A549 (cell line): Measurements from ENCODE around the gene MAGEA9B. TPM values are rescaled to one million over a fixed set of nuclear protein-coding genes. Genes with fewer than 3 reads are reported as not detected.
"Not testable (repeated sequence)": the region's sequence is repeated elsewhere in the genome, so short reads cannot be mapped to it uniquely, and the experiment has no call there.

Source experiments
- ATAC-seq, 2 experiments: fragments of 200-7000 bp in 1 of 2; fragments of >200 bp in 1 of 2; cut with Nextera tagmentation in 1 of 2; cut with Tn5 transposase in 1 of 2; 3 replicates each; pipeline versions ENCODE4 v1.8.0 to v1.9.1; 2018 to 2020; ENCODE audit warnings: mild to moderate bottlenecking in 1 of 2, moderate library complexity in 1 of 2
- CTCF ChIA-PET: fragments of 300-600 bp; sonication (Branson Sonifier 250); formaldehyde crosslinking; extraction: SDS; loops from one replicate; lab custom pipeline; 2021; ENCODE audit warnings: antibody characterized with exemption, inconsistent platforms; lab: Yijun Ruan, JAX
- POLR2A ChIA-PET: fragments of 350-600 bp; formaldehyde crosslinking; extraction: SDS; loops from one replicate; lab custom pipeline; 2021; ENCODE audit warnings: antibody characterized with exemption, inconsistent platforms; lab: Yijun Ruan, JAX
- DNase-seq, 2 experiments: peaks; one replicate each; pipeline versions ENCODE4 v3.0.0 to v3.0.0-alpha.2; 2011 to 2016; ENCODE audit warnings: low read depth in 1 of 2, low spot score in 1 of 2
- FAIRE-seq: peaks from 2 replicates; lab custom pipeline; 2011; peaks lifted over from hg19 to GRCh38; lab: Jason Lieb, UNC
- H3K27ac ChIP-seq, 2 experiments: fragments of >200 bp; sonication (Bioruptor Twin); formaldehyde crosslinking; 3 replicates each; pipeline ENCODE4 v1.5.1; 2016 to 2017
- H3K4me1 ChIP-seq: fragments of >200 bp; sonication (Bioruptor Twin); formaldehyde crosslinking; 3 replicates; pipeline ENCODE4 v1.6.1; 2016
- H3K4me2 ChIP-seq: fragments of >200 bp; sonication (Bioruptor Twin); formaldehyde crosslinking; 3 replicates; pipeline ENCODE4 v1.6.1; 2016
- H3K4me3 ChIP-seq: fragments of >200 bp; sonication (Bioruptor Twin); formaldehyde crosslinking; 3 replicates; pipeline ENCODE4 v1.5.1; 2016
- H3K9me3 ChIP-seq: fragments of >200 bp; sonication (Bioruptor Twin); formaldehyde crosslinking; 3 replicates; pipeline ENCODE4 v1.6.1; 2016
- ATOH8 ChIP-seq: fragments of 250-450 bp; sonication (Bioruptor Pico); IDR thresholded peaks from 2 replicates; pipeline ENCODE4 v1.5.0; 2020; ENCODE audit warnings: low read depth, mild to moderate bottlenecking, moderate library complexity
- BCL3 ChIP-seq: fragments of >200 bp; sonication (Bioruptor Twin); formaldehyde crosslinking; IDR thresholded peaks from 3 replicates; pipeline ENCODE4 v1.6.1; 2016
- BHLHE40 ChIP-seq: IDR thresholded peaks from 2 replicates; pipeline ENCODE4 v1.6.1; 2012; ENCODE audit warnings: low read depth, low read length, inconsistent platforms
- FOSL2 ChIP-seq, 2 experiments: fragments of 450-650 bp in 1 of 2; fragments of >200 bp in 1 of 2; sonication (Bioruptor Twin) in 1 of 2; formaldehyde crosslinking; IDR thresholded peaks; 2 replicates each; pipeline versions ENCODE4 v1.5.0 to v1.6.1; 2016 to 2020; ENCODE audit warnings: mild to moderate bottlenecking in 1 of 2, moderate library complexity in 1 of 2
- FOXS1 ChIP-seq: fragments of 250-450 bp; sonication (Bioruptor Pico); IDR thresholded peaks from 2 replicates; pipeline ENCODE4 v1.5.0; 2020; ENCODE audit warnings: mild to moderate bottlenecking, moderate library complexity
- HDAC2 ChIP-seq: fragments of 200-600 bp; sonication (generic); IDR thresholded peaks from 2 replicates; pipeline ENCODE4 v1.6.1; 2016
- HOXA7 ChIP-seq: fragments of 250-450 bp; sonication (Bioruptor Pico); IDR thresholded peaks from 2 replicates; pipeline ENCODE4 v1.5.0; 2020; ENCODE audit warnings: mild to moderate bottlenecking, moderate library complexity
- HOXB13 ChIP-seq: fragments of 250-450 bp; sonication (Bioruptor Pico); IDR thresholded peaks from 2 replicates; pipeline ENCODE4 v1.5.0; 2020; ENCODE audit warnings: low read depth, mild to moderate bottlenecking, moderate library complexity
- HOXB5 ChIP-seq: fragments of 250-450 bp; sonication (Bioruptor Pico); IDR thresholded peaks from 2 replicates; pipeline ENCODE4 v1.5.0; 2020; ENCODE audit warnings: mild to moderate bottlenecking, moderate library complexity
- JUNB ChIP-seq: fragments of >200 bp; sonication (Bioruptor Twin); formaldehyde crosslinking; IDR thresholded peaks from 2 replicates; pipeline ENCODE4 v1.6.1; 2016
- KDM1A ChIP-seq: fragments of 200-600 bp; sonication (generic); IDR thresholded peaks from 2 replicates; pipeline ENCODE4 v1.6.1; 2016; ENCODE audit warnings: low read depth, mild to moderate bottlenecking
- MAFK ChIP-seq: fragments of 450-650 bp; IDR thresholded peaks from 2 replicates; pipeline ENCODE4 v1.6.1; 2014; ENCODE audit not compliant: partially characterized antibody
- PHF8 ChIP-seq: fragments of 200-600 bp; sonication (generic); IDR thresholded peaks from 2 replicates; pipeline ENCODE4 v1.6.1; 2016; ENCODE audit warnings: low read depth, mild to moderate bottlenecking, antibody characterized with exemption, moderate library complexity, borderline replicate concordance
- RARB ChIP-seq: fragments of 250-450 bp; sonication (Bioruptor Pico); IDR thresholded peaks from 2 replicates; pipeline ENCODE4 v1.8.0; 2021; ENCODE audit warnings: mild to moderate bottlenecking, moderate library complexity
- REST ChIP-seq: fragments of 200-600 bp; sonication (generic); IDR thresholded peaks from 2 replicates; pipeline ENCODE4 v1.6.1; 2016; ENCODE audit warnings: antibody characterized with exemption, mild to moderate bottlenecking, moderate library complexity
- RNF2 ChIP-seq: fragments of 200-600 bp; sonication (generic); IDR thresholded peaks from 2 replicates; pipeline ENCODE4 v1.6.1; 2016; ENCODE audit warnings: low read depth, mild to moderate bottlenecking, antibody characterized with exemption, moderate library complexity, borderline replicate concordance
- SMC3 ChIP-seq: fragments of >200 bp; sonication (Bioruptor Twin); formaldehyde crosslinking; IDR thresholded peaks from 3 replicates; pipeline ENCODE4 v1.6.1; 2018; ENCODE audit warnings: inconsistent platforms
- TP53 ChIP-seq: fragments of 250-450 bp; sonication (Bioruptor Pico); IDR thresholded peaks from 2 replicates; pipeline ENCODE4 v1.5.0; 2021; ENCODE audit warnings: mild to moderate bottlenecking, moderate library complexity
- USF2 ChIP-seq: fragments of 450-650 bp; IDR thresholded peaks from 2 replicates; pipeline ENCODE4 v1.6.1; 2014; ENCODE audit warnings: antibody characterized with exemption
- ZFP36 ChIP-seq: fragments of 450-650 bp; IDR thresholded peaks from 2 replicates; pipeline ENCODE4 v1.6.1; 2014; ENCODE audit warnings: borderline replicate concordance; ENCODE audit not compliant: partially characterized antibody
- ZSCAN20 ChIP-seq: fragments of 250-450 bp; sonication (Bioruptor Pico); IDR thresholded peaks from 2 replicates; pipeline ENCODE4 v1.8.0; 2022; ENCODE audit warnings: mild to moderate bottlenecking, moderate library complexity
- WGBS: methylation state at CpG from one replicate; pipeline ENCODE4 v1.1.6; 2017; ENCODE audit errors: missing lambda C conversion rate; 5-methylcytosine and 5-hydroxymethylcytosine counted together
- polyA plus RNA-seq, 4 experiments: library from polyadenylated mRNA; depleted of rRNA in 3 of 4; stranded (reverse); fragments of >200 nt; fragmentation: RNase III in 1 of 4; extraction: RNeasy Plus Mini Kit Qiagen cat#74134 plus additional on column Dnase treatment in 1 of 4; gene quantifications; 2 replicates in 3 of 4; 3 replicates in 1 of 4; pipeline ENCODE4 v1.2.3, GENCODE V29; 2011 to 2017

Gene MAGEA9B
- polyA plus RNA-seq, 2 of the 4 experiments (the other 2 are of a cell fraction) = 0.08 TPM; not detected in 1

GRCh38 chrX:149610511-149610910 is 23.3 kb upstream of the MAGEA9B start:
- CTCF ChIA-PET = no interaction called here
- POLR2A ChIA-PET = no interaction called here
- ATAC-seq (no peak), FAIRE-seq (no peak), DNase-seq (no peak)
- WGBS = 83% methylated on average over 5 of the region's 5 CpGs
- H3K4me1 ChIP-seq = no peaks in the 10 kb centered on the region
- no peak overlapping the region for H3K4me2 ChIP-seq
- H3K27ac ChIP-seq = no peak overlapping the region
- H3K9me3 ChIP-seq = no peaks in the 10 kb centered on the region
- TF ChIP-seq KDM1A (no peak), ATOH8 (CRISPR knock-in tag) (no peak), BCL3 (no peak), ZSCAN20 (CRISPR knock-in tag) (no peak), USF2 (no peak), RNF2 (no peak), BHLHE40 (no peak), FOXS1 (no peak), PHF8 (no peak), FOSL2 (IDR thresholded peaks at IDR 0.05) (no peak), FOSL2 (CRISPR knock-in tag; IDR thresholded peaks at IDR 0.05) (no peak), HOXB5 (CRISPR knock-in tag) (no peak), MAFK (no peak), HOXB13 (CRISPR knock-in tag) (no peak), JUNB (no peak)
- no peak overlapping the region for H3K4me3 ChIP-seq

- ChIA-PET POLR2A (no interaction called here), CTCF (no interaction called here)
- no peaks in the 10 kb centered on the region for H3K4me1 ChIP-seq
- no peak overlapping the region for H3K27ac ChIP-seq
- H3K4me3 ChIP-seq = no peak overlapping the region
- H3K9me3 ChIP-seq = no peaks in the 10 kb centered on the region
- ATAC-seq (no peak), FAIRE-seq (no peak), DNase-seq (no peak)
- no peak overlapping the region for H3K4me2 ChIP-seq
- TF ChIP-seq HDAC2 (no peak), SMC3 (no peak), REST (no peak), TP53 (no peak), RARB (CRISPR knock-in tag) (no peak), ZFP36 (no peak), HOXA7 (CRISPR knock-in tag) (no peak), RNF2 (no peak)
Observed at GRCh38 chrX:149607699-149608098, 20.4 kb upstream of the MAGEA9B start.

- DNase-seq, ATAC-seq, FAIRE-seq, H3K4me1 ChIP-seq, H3K4me3 ChIP-seq, H3K9me3 ChIP-seq, POLR2A ChIA-PET, H3K27ac ChIP-seq, H3K4me2 ChIP-seq: not testable (repeated sequence)
- CTCF ChIA-PET = interaction anchor here (0.6 kb wide), 1 partner anchor 1063 kb away, joined by 3 read pairs; no protein-coding TSS in a partner anchor
- WGBS = 88% methylated on average over 7 of the region's 7 CpGs
Observed at GRCh38 chrX:149605248-149605885, 18.1 kb upstream of the MAGEA9B start.
